Smooth muscle cell (in vitro differentiated cells): ENCODE data around the gene C2orf80. TPM values are rescaled to one million over a fixed set of nuclear protein-coding genes. Genes with fewer than 3 reads are reported as not detected.

Source experiments
- DNase-seq: peaks from one replicate; lab custom pipeline; 2025; ENCODE audit not compliant: unreplicated experiment; lab: John Stamatoyannopoulos, UW
- H2AFZ ChIP-seq: fragments of 200-600 bp; sonication (generic); 2 replicates; pipeline ENCODE4 v1.6.0; 2016; ENCODE audit warnings: antibody characterized with exemption, low read depth, mild to moderate bottlenecking
- H3F3A ChIP-seq: fragments of 200-600 bp; sonication (generic); 2 replicates; pipeline ENCODE4 v1.6.0; 2017; ENCODE audit warnings: antibody characterized with exemption, low read depth
- H3K27ac ChIP-seq: fragments of 200-600 bp; sonication (generic); 2 replicates; pipeline ENCODE4 v1.5.1; 2016; ENCODE audit warnings: low read depth, mild to moderate bottlenecking
- H3K27me3 ChIP-seq: fragments of 200-600 bp; sonication (generic); 2 replicates; pipeline ENCODE4 v1.6.1; 2016; ENCODE audit warnings: low read depth, mild to moderate bottlenecking
- H3K36me3 ChIP-seq: fragments of 200-600 bp; sonication (generic); 2 replicates; pipeline ENCODE4 v1.5.1; 2016; ENCODE audit warnings: low read depth
- H3K4me1 ChIP-seq: fragments of 200-600 bp; sonication (generic); 2 replicates; pipeline ENCODE4 v1.5.1; 2016; ENCODE audit warnings: low read depth
- H3K4me2 ChIP-seq: fragments of 200-600 bp; sonication (generic); 2 replicates; pipeline ENCODE4 v1.6.0; 2016; ENCODE audit warnings: mild to moderate bottlenecking
- H3K4me3 ChIP-seq: fragments of 200-600 bp; sonication (generic); 2 replicates; pipeline ENCODE4 v1.5.1; 2016; ENCODE audit warnings: mild to moderate bottlenecking
- H3K79me2 ChIP-seq: fragments of 200-600 bp; sonication (generic); 2 replicates; pipeline ENCODE4 v1.6.0; 2016; ENCODE audit warnings: low read depth, mild to moderate bottlenecking
- H3K9ac ChIP-seq: fragments of 200-600 bp; sonication (generic); 2 replicates; pipeline ENCODE4 v1.6.0; 2016; ENCODE audit warnings: low read depth
- H3K9me3 ChIP-seq: fragments of 200-600 bp; sonication (generic); replicated peaks from 2 replicates; pipeline ENCODE4 v1.5.1; 2016; ENCODE audit warnings: low read depth
- H4K20me1 ChIP-seq: fragments of 200-600 bp; sonication (generic); 2 replicates; pipeline ENCODE4 v1.6.0; 2016; ENCODE audit warnings: low read depth
- CTCF ChIP-seq: fragments of 200-600 bp; sonication (generic); IDR thresholded peaks from 2 replicates; pipeline ENCODE4 v1.5.1; 2017; ENCODE audit warnings: borderline replicate concordance, mild to moderate bottlenecking, antibody characterized with exemption; ENCODE audit not compliant: insufficient read depth, poor library complexity, severe bottlenecking
- WGBS: methylation state at CpG from one replicate; pipeline ENCODE4 v1.1.7; 2016; ENCODE audit warnings: low lambda C conversion rate; 5-methylcytosine and 5-hydroxymethylcytosine counted together
- polyA plus RNA-seq: library from polyadenylated mRNA; unstranded; fragments of >200 nt; fragmentation: Nextera tagmentation; extraction: Ambion mirVana; gene quantifications from 2 replicates; pipeline ENCODE4 v1.2.1, GENCODE V29; 2016
- total RNA-seq: library from RNA; depleted of rRNA; stranded (reverse); fragments of >200 nt; gene quantifications from 2 replicates; pipeline ENCODE4 v1.2.3, GENCODE V29; 2014

Gene C2orf80
- total and polyA plus RNA-seq, 2 experiments from 2014 or later: not detected

GRCh38 chr2:208204166-208204565 lies 14.3 kb upstream of the C2orf80 start:
- TF ChIP-seq CTCF: no peak
- no peak overlapping the region for H3K9ac ChIP-seq
- H3K4me1 ChIP-seq: no peaks in the 10 kb centered on the region
- H3K9me3 ChIP-seq: no peaks in the 10 kb centered on the region
- H3K27me3 ChIP-seq: no peaks in the 10 kb centered on the region
- H3K27ac ChIP-seq: no peak overlapping the region
- no peak for DNase-seq
- 81% methylated on average over 5 of the region's 5 CpGs for WGBS
- no peak overlapping the region for H3K4me2 ChIP-seq
- no peaks in the 10 kb centered on the region for H4K20me1 ChIP-seq
- no peak overlapping the region for H3K4me3 ChIP-seq
- H3K36me3 ChIP-seq: no peaks in the 10 kb centered on the region
- peak overlapping the region; percentile 46 for H2AFZ ChIP-seq
- H3F3A ChIP-seq: no peaks in the 10 kb centered on the region
- no peaks in the 10 kb centered on the region for H3K79me2 ChIP-seq

- no peaks in the 10 kb centered on the region for H3K27me3 ChIP-seq
- H4K20me1 ChIP-seq: no peaks in the 10 kb centered on the region
- no peaks in the 10 kb centered on the region for H3K4me1 ChIP-seq
- H3K9ac ChIP-seq: no peak overlapping the region
- no peak for DNase-seq
- no peaks in the 10 kb centered on the region for H3K9me3 ChIP-seq
- H3K36me3 ChIP-seq: no peaks in the 10 kb centered on the region
- H3K4me2 ChIP-seq: no peak overlapping the region
- H2AFZ ChIP-seq: no peak overlapping the region
- no peaks in the 10 kb centered on the region for H3K79me2 ChIP-seq
- WGBS: 95% methylated on average over 3 of the region's 3 CpGs
- H3F3A ChIP-seq: no peaks in the 10 kb centered on the region
- no peak overlapping the region for H3K4me3 ChIP-seq
- H3K27ac ChIP-seq: no peak overlapping the region
- TF ChIP-seq CTCF: no peak
Observed at GRCh38 chr2:208195531-208195930, 5.7 kb upstream of the C2orf80 start.

GRCh38 chr2:208192611-208193236 lies 2.9 kb upstream of the C2orf80 start:
- Histone ChIP-seq H3K79me2 (no peaks in the 10 kb centered on the region), H3K27ac (no peak overlapping the region), H4K20me1 (no peaks in the 10 kb centered on the region), H3K4me3 (no peak overlapping the region), H3K27me3 (no peaks in the 10 kb centered on the region), H3K9ac (no peak overlapping the region), H2AFZ (no peak overlapping the region), H3K4me2 (no peak overlapping the region), H3K9me3 (no peaks in the 10 kb centered on the region), H3K4me1 (peaks cover 10% of the 10 kb centered on the region), H3F3A (no peaks in the 10 kb centered on the region), H3K36me3 (no peaks in the 10 kb centered on the region)
- DNase-seq: no peak
- 92% methylated on average over 8 of the region's 8 CpGs for WGBS
- TF ChIP-seq CTCF: no peak
